Thoracic aorta (tissue), 2 donors: ENCODE results near the gene CCNYL1. TPM values are rescaled to one million over a fixed set of nuclear protein-coding genes. Genes with fewer than 3 reads are reported as not detected.
"Not testable (repeated sequence)": the region's sequence is repeated elsewhere in the genome, so short reads cannot be mapped to it uniquely, and the experiment has no call there.

ENCODE experiments used
- ATAC-seq: fragments of 150-250 bp; one replicate; pipeline ENCODE4 v1.8.0; 2017; ENCODE audit warnings: low read depth; ENCODE audit not compliant: insufficient number of reproducible peaks, low FRiP score
- DNase-seq: peaks from one replicate; pipeline ENCODE4 v3.0.0-alpha.2; 2020; ENCODE audit warnings: low spot score
- H3K27ac ChIP-seq, 2 donors: fragments of 200-600 bp; sonication (generic); 1 replicate in 1 of 2; 2 replicates in 1 of 2; pipeline ENCODE4 v1.5.1; 2016; ENCODE audit warnings: mild to moderate bottlenecking in 2 of 2, moderate library complexity in 2 of 2
- H3K27me3 ChIP-seq: fragments of 200-600 bp; sonication (generic); replicated peaks from 2 replicates; pipeline ENCODE4 v1.6.0; 2016; ENCODE audit warnings: mild to moderate bottlenecking; ENCODE audit not compliant: insufficient read depth
- H3K36me3 ChIP-seq: fragments of 200-600 bp; sonication (generic); one replicate; pipeline ENCODE4 v1.5.1; 2016
- H3K4me1 ChIP-seq, 2 donors: fragments of 200-600 bp; sonication (generic); 1 replicate in 1 of 2; 2 replicates in 1 of 2; pipeline versions ENCODE4 v1.5.1 to v1.6.0; 2016; ENCODE audit warnings: low read depth in 2 of 2, mild to moderate bottlenecking in 1 of 2; ENCODE audit not compliant: control insufficient read depth in 1 of 2
- H3K4me3 ChIP-seq: fragments of 200-600 bp; sonication (generic); 2 replicates; pipeline ENCODE4 v1.5.1; 2016; ENCODE audit warnings: mild to moderate bottlenecking
- H3K9me3 ChIP-seq: fragments of 200-600 bp; sonication (generic); 2 replicates; pipeline ENCODE4 v1.5.1; 2016
- CTCF ChIP-seq: fragments of 200-600 bp; sonication (generic); IDR thresholded peaks from one replicate; pipeline ENCODE4 v1.5.1; 2019; ENCODE audit warnings: antibody characterized with exemption
- total RNA-seq, 2 donors: library from RNA; depleted of rRNA; stranded (reverse); fragments of >200 nt; gene quantifications; one replicate each; pipeline versions ENCODE4 v1.1.0 to v1.2.3, GENCODE V29; 2016

Gene CCNYL1
- total RNA-seq, 2 donors from 2014 or later: 17.7 to 29.8 TPM

GRCh38 chr2:207734636-207735512 is 23.4 kb downstream of the CCNYL1 start:
- Histone ChIP-seq H3K9me3 (no peaks in the 10 kb centered on the region), H3K4me3 (no peak overlapping the region), H3K4me1 (no peaks in the 10 kb centered on the region), H3K36me3 (no peaks in the 10 kb centered on the region), H3K27me3 (no peaks in the 10 kb centered on the region), H3K27ac (no peak overlapping the region)
- DNase-seq (no peak), ATAC-seq (no peak)
- TF ChIP-seq CTCF: no peak

GRCh38 chr2:207735513-207735859 is 24.0 kb downstream of the CCNYL1 start:
- H3K4me3 ChIP-seq, H3K9me3 ChIP-seq, H3K4me1 ChIP-seq, H3K27ac ChIP-seq, H3K36me3 ChIP-seq, ATAC-seq, H3K27me3 ChIP-seq, DNase-seq: not testable (repeated sequence)

GRCh38 chr2:207743514-207743913 is 32.1 kb downstream of the CCNYL1 start:
- H3K36me3 ChIP-seq: peaks cover 4% of the 10 kb centered on the region
- TF ChIP-seq CTCF: no peak
- no peak overlapping the region for H3K4me3 ChIP-seq
- H3K27me3 ChIP-seq: no peaks in the 10 kb centered on the region
- no peak overlapping the region for H3K27ac ChIP-seq
- DNase-seq (no peak), ATAC-seq (no peak)
- H3K4me1 ChIP-seq: no peaks in the 10 kb centered on the region
- no peaks in the 10 kb centered on the region for H3K9me3 ChIP-seq

- H3K36me3 ChIP-seq: peaks cover 4% of the 10 kb centered on the region
- no peak overlapping the region for H3K27ac ChIP-seq
- H3K27me3 ChIP-seq: no peaks in the 10 kb centered on the region
- no peak overlapping the region for H3K4me3 ChIP-seq
- H3K9me3 ChIP-seq: no peaks in the 10 kb centered on the region
- TF ChIP-seq CTCF: no peak
- no peak for ATAC-seq
- no peaks in the 10 kb centered on the region for H3K4me1 ChIP-seq
- DNase-seq: no peak
Observed at GRCh38 chr2:207744050-207744449, 32.6 kb downstream of the CCNYL1 start.

GRCh38 chr2:207744451-207744850 is 33.0 kb downstream of the CCNYL1 start:
- TF ChIP-seq CTCF: no peak
- H3K27me3 ChIP-seq: no peaks in the 10 kb centered on the region
- H3K4me1 ChIP-seq: no peaks in the 10 kb centered on the region
- no peak overlapping the region for H3K4me3 ChIP-seq
- no peaks in the 10 kb centered on the region for H3K9me3 ChIP-seq
- DNase-seq (no peak), ATAC-seq (no peak)
- no peak overlapping the region for H3K27ac ChIP-seq
- peaks cover 4% of the 10 kb centered on the region for H3K36me3 ChIP-seq

- TF ChIP-seq CTCF: peak; percentile 69
- DNase-seq: no peak
- no peak for ATAC-seq
- H3K9me3 ChIP-seq: no peaks in the 10 kb centered on the region
- H3K4me3 ChIP-seq: no peak overlapping the region
- H3K27me3 ChIP-seq: no peaks in the 10 kb centered on the region
- peaks cover 5% of the 10 kb centered on the region for H3K36me3 ChIP-seq
- no peaks in the 10 kb centered on the region for H3K4me1 ChIP-seq
- H3K27ac ChIP-seq: no peak overlapping the region
Observed at GRCh38 chr2:207746131-207746530, 34.7 kb downstream of the CCNYL1 start.
